HCT116 (cell line): ENCODE measurements around the gene UPK3A. TPM values are rescaled to one million over a fixed set of nuclear protein-coding genes. Genes with fewer than 3 reads are reported as not detected.
A peak's percentile ranks its signal among the peaks of the same experiment; 100 is the strongest.

ENCODE experiments used
- ATAC-seq: fragments of 200-7000 bp; cut with Tn5 transposase; 2 replicates; pipeline ENCODE4 v1.9.1; 2020; ENCODE audit warnings: mild to moderate bottlenecking, moderate library complexity
- BruUV-seq: library from RNA; stranded (reverse); fragments of 400-500 nt; replicated peaks from 2 replicates; lab custom pipeline; 2021; lab: Mats Ljungman, UMichigan
- CTCF ChIA-PET: fragments of 300-600 bp; sonication (Branson Sonifier 250); formaldehyde crosslinking; loops from one replicate; lab custom pipeline; 2021; ENCODE audit warnings: antibody characterized with exemption; lab: Charles Lee
- POLR2A ChIA-PET: fragments of 300-600, 350-600 bp; sonication (Branson Sonifier 250); formaldehyde crosslinking; loops from one replicate; lab custom pipeline; 2021; ENCODE audit warnings: antibody characterized with exemption; lab: Charles Lee
- RAD21 ChIA-PET, 2 experiments: fragments of 300-600 bp; sonication (Branson Sonifier 250); formaldehyde crosslinking; loops; one replicate each; lab custom pipeline; 2023; ENCODE audit warnings: low total read pairs in 2 of 2; ENCODE audit not compliant: uncharacterized antibody in 2 of 2, unreplicated experiment in 2 of 2, low non-redundant PET in 1 of 2; lab: Charles Lee
- DNase-seq: peaks from one replicate; pipeline ENCODE4 v3.0.0-alpha.2; 2010; ENCODE audit warnings: low read depth, low spot score
- H2AFZ ChIP-seq: fragments of 200-600 bp; shearing (Covaris generic), sonication (generic); 2 replicates; pipeline ENCODE4 v1.6.1; 2017; ENCODE audit warnings: low read depth, mixed run types, mixed read lengths, antibody characterized with exemption, low read length; ENCODE audit not compliant: poor library complexity, severe bottlenecking
- H3K27ac ChIP-seq: 2 replicates; pipeline ENCODE4 v1.5.1; 2012; ENCODE audit warnings: low read depth, low read length
- H3K27me3 ChIP-seq: fragments of 200-600 bp; sonication (generic); 2 replicates; pipeline ENCODE4 v1.6.1; 2016; ENCODE audit warnings: mixed run types, low read length, mixed read lengths; ENCODE audit not compliant: insufficient read depth
- H3K36me3 ChIP-seq, 2 experiments: fragments of 200-500 bp in 1 of 2; fragments of 200-600 bp in 1 of 2; sonication (Bioruptor generic) in 1 of 2; sonication (generic) in 1 of 2; 2 replicates each; pipeline versions ENCODE4 v1.5.1 to v1.6.1; 2014 to 2016; ENCODE audit warnings: low read length in 2 of 2, inconsistent platforms in 1 of 2, mixed read lengths in 1 of 2, mixed run types in 1 of 2; ENCODE audit not compliant: insufficient read depth in 2 of 2, control insufficient read depth in 1 of 2
- H3K4me1 ChIP-seq, 2 experiments: fragments of 200-600 bp in 1 of 2; sonication (generic) in 1 of 2; 2 replicates each; pipeline versions ENCODE4 v1.5.1 to v1.6.1; 2012 to 2017; ENCODE audit warnings: low read length in 2 of 2, inconsistent platforms in 1 of 2, mild to moderate bottlenecking in 1 of 2, mixed read lengths in 1 of 2, mixed run types in 1 of 2, moderate library complexity in 1 of 2; ENCODE audit not compliant: insufficient read depth in 2 of 2, control insufficient read depth in 1 of 2
- H3K4me2 ChIP-seq: fragments of 200-600 bp; sonication (generic); 2 replicates; pipeline ENCODE4 v1.6.1; 2017; ENCODE audit warnings: mixed run types, low read length, mixed read lengths
- H3K4me3 ChIP-seq, 2 experiments: fragments of 200-600 bp in 1 of 2; sonication (generic) in 1 of 2; replicated peaks in 1 of 2; 2 replicates each; pipeline ENCODE4 v1.5.1; 2011 to 2016; ENCODE audit warnings: low read length in 2 of 2, control low read depth in 1 of 2, low read depth in 1 of 2, mild to moderate bottlenecking in 1 of 2, mixed read lengths in 1 of 2, mixed run types in 1 of 2
- H3K79me2 ChIP-seq: fragments of 200-600 bp; sonication (generic); 2 replicates; pipeline ENCODE4 v1.6.1; 2017; ENCODE audit warnings: mild to moderate bottlenecking, mixed run types, low read length, moderate library complexity, mixed read lengths; ENCODE audit not compliant: insufficient read depth
- H3K9ac ChIP-seq: fragments of 200-600 bp; sonication (generic); 2 replicates; pipeline ENCODE4 v1.6.1; 2016; ENCODE audit warnings: low read length, mixed read lengths
- H3K9me2 ChIP-seq: fragments of 200-600 bp; sonication (generic), shearing (Covaris generic); 2 replicates; pipeline ENCODE4 v1.6.1; 2017; ENCODE audit warnings: mixed run types, mild to moderate bottlenecking, moderate library complexity; ENCODE audit not compliant: insufficient read depth
- H3K9me3 ChIP-seq, 2 experiments: fragments of 200-500 bp in 1 of 2; fragments of 200-600 bp in 1 of 2; sonication (Bioruptor generic) in 1 of 2; sonication (generic) in 1 of 2; 2 replicates each; pipeline ENCODE4 v1.6.1; 2014 to 2017; ENCODE audit warnings: low read length in 2 of 2, mixed read lengths in 2 of 2, inconsistent platforms in 1 of 2, low read depth in 1 of 2, mild to moderate bottlenecking in 1 of 2, mixed run types in 1 of 2, moderate library complexity in 1 of 2; ENCODE audit not compliant: control insufficient read depth in 1 of 2, insufficient read depth in 1 of 2
- H4K20me1 ChIP-seq: fragments of 200-600 bp; sonication (generic), shearing (Covaris generic); 2 replicates; pipeline ENCODE4 v1.6.1; 2017; ENCODE audit warnings: mixed run types, mild to moderate bottlenecking, moderate library complexity; ENCODE audit not compliant: insufficient read depth
- FOSL1 ChIP-seq: IDR thresholded peaks from 2 replicates; pipeline ENCODE4 v1.6.1; 2012; ENCODE audit warnings: low read depth
- POLR2A ChIP-seq: IDR thresholded peaks from 2 replicates; pipeline ENCODE4 v1.7.0; 2011; ENCODE audit warnings: borderline replicate concordance; ENCODE audit not compliant: insufficient read depth, insufficient read length; ENCODE audit errors: extremely low read depth
- REST ChIP-seq: IDR thresholded peaks from 2 replicates; pipeline ENCODE4 v1.6.1; 2012; ENCODE audit warnings: low read depth
- SP1 ChIP-seq: IDR thresholded peaks from 2 replicates; pipeline ENCODE4 v1.6.1; 2012; ENCODE audit warnings: low read depth
- ZFX ChIP-seq: fragments of 450-650 bp; IDR thresholded peaks from 2 replicates; pipeline ENCODE4 v1.6.1; 2017
- intact Hi-C: fragments of 100-400 bp; cut with micrococcal nuclease; formaldehyde crosslinking; loops from 2 replicates; pipeline ENCODE4 v1.10.0; 2022
- total RNA-seq: library from RNA; stranded (reverse); gene quantifications from one replicate; pipeline ENCODE4 v1.2.1, GENCODE V29; 2021; ENCODE audit not compliant: unreplicated experiment

Gene UPK3A
- total RNA-seq, 1 experiment from 2014 or later, result not detected

- TF ChIP-seq REST (no peak), POLR2A (no peak), FOSL1 (no peak)
Observed at GRCh38 chr22:45238957-45239680, 45.6 kb upstream of the UPK3A start (continued).

GRCh38 chr22:45239681-45240051 is 45.1 kb upstream of the UPK3A start:
- Histone ChIP-seq H2AFZ (no peak overlapping the region), H3K4me1 (peaks cover 16 to 37% of the 10 kb centered on the region in 2 experiments), H3K9me2 (no peaks in the 10 kb centered on the region), H3K79me2 (peaks cover 33% of the 10 kb centered on the region), H3K27me3 (no peaks in the 10 kb centered on the region), H3K36me3 (no peaks in the 10 kb centered on the region; a peak in 2 of 4 replicates), H4K20me1 (no peaks in the 10 kb centered on the region), H3K4me3 (peak overlapping the region; percentile 75 to 89), H3K4me2 (peak overlapping the region; percentile 95), H3K9ac (peak overlapping the region; percentile 73), H3K9me3 (no peaks in the 10 kb centered on the region), H3K27ac (peak overlapping the region; percentile 60; the same call in 1 of the 2 replicates)
- BruUV-seq, result no TSS peak
- ChIA-PET POLR2A (no interaction called here), CTCF (no interaction called here), RAD21 (no interaction called here)
- DNase-seq, result no peak
- TF ChIP-seq SP1 (no peak), ZFX (no peak)
- ATAC-seq, result no peak
- intact Hi-C loops, result no loop called here
